NCI-H2171 (cell line): ENCODE measurements around the gene BMP4.

Experiments used
- DNase-seq: peaks from one replicate; lab custom pipeline; 2025; lab: John Stamatoyannopoulos, UW

The BMP4 gene

GRCh38 chr14:53946404-53947093, 10.1 kb downstream of the BMP4 start:
- no peak for DNase-seq

GRCh38 chr14:53946071-53946403, 10.6 kb downstream of the BMP4 start:
- no peak for DNase-seq

- no peak for DNase-seq
These were observed 12.9 kb downstream of the BMP4 start for GRCh38 chr14:53943751-53944083.

GRCh38 chr14:53942970-53943750, 13.5 kb downstream of the BMP4 start:
- no peak for DNase-seq

GRCh38 chr14:53938136-53938837, 18.3 kb downstream of the BMP4 start:
- DNase-seq = no peak

- no peak for DNase-seq
These were observed 21.7 kb downstream of the BMP4 start for GRCh38 chr14:53934778-53935414.

GRCh38 chr14:53932966-53933365, 23.7 kb downstream of the BMP4 start:
- no peak for DNase-seq

- DNase-seq = no peak
These were observed 26.5 kb downstream of the BMP4 start for GRCh38 chr14:53929871-53930715.

- no peak for DNase-seq
These were observed 29.5 kb downstream of the BMP4 start for GRCh38 chr14:53927171-53927570.

- no peak for DNase-seq
These were observed 31.3 kb downstream of the BMP4 start for GRCh38 chr14:53925201-53925766.

- no peak for DNase-seq
These were observed 31.9 kb downstream of the BMP4 start for GRCh38 chr14:53924753-53925152.

- no peak for DNase-seq
These were observed 35.6 kb downstream of the BMP4 start for GRCh38 chr14:53921027-53921426.

GRCh38 chr14:53916239-53916638, 40.4 kb downstream of the BMP4 start:
- no peak for DNase-seq

- DNase-seq = no peak
These were observed 41.1 kb downstream of the BMP4 start for GRCh38 chr14:53915364-53916014.

- DNase-seq = no peak
These were observed 44.6 kb downstream of the BMP4 start for GRCh38 chr14:53912021-53912420.

- DNase-seq = no peak
These were observed 48.2 kb downstream of the BMP4 start for GRCh38 chr14:53908416-53908815.

GRCh38 chr14:53902307-53902706, 54.3 kb downstream of the BMP4 start:
- no peak for DNase-seq

GRCh38 chr14:53900499-53900898, 56.1 kb downstream of the BMP4 start:
- no peak for DNase-seq
